Measurements from ENCODE around the gene TENM4.

Gene TENM4

GRCh38 chr11:79078999-79079398 is 361.8 kb downstream of the TENM4 start:
- TF ChIP-seq CTBP1 (IDR thresholded peaks at IDR 0.05; ENCODE audit: borderline replicate concordance) = no peak
- no peak for TF ChIP-seq FOXK2 (IDR thresholded peaks at IDR 0.05)
- no peak for TF ChIP-seq FOXA1 (IDR thresholded peaks at IDR 0.05)
- TF ChIP-seq ELF4 (IDR thresholded peaks at IDR 0.05) = no peak
- no peak for TF ChIP-seq NFRKB (IDR thresholded peaks at IDR 0.05)
- TF ChIP-seq L3MBTL2 (conservative IDR thresholded peaks at IDR 0.05) = no peak
- no peak for TF ChIP-seq ZNF384 (IDR thresholded peaks at IDR 0.05)
- no peak for TF ChIP-seq LEF1 (IDR thresholded peaks at IDR 0.05; ENCODE audit: borderline replicate concordance)
- TF ChIP-seq TARDBP (IDR thresholded peaks at IDR 0.05) = no peak
- ChIA-PET CTCF (interaction anchor here (0.6 kb wide), 1 partner anchor 434 kb away, joined by 3 read pairs; no protein-coding TSS in a partner anchor), POLR2A (no interaction called here)
- no peak for DNase-seq (ENCODE audit: extremely low spot score)

- DNase-seq (ENCODE audit: extremely low spot score) = no peak
- POLR2A ChIA-PET = no interaction called here
- CTCF ChIA-PET = interaction anchor here (0.6 kb wide), 1 partner anchor 433 kb away, joined by 3 read pairs; no protein-coding TSS in a partner anchor
- TF ChIP-seq BHLHE40 (IDR thresholded peaks at IDR 0.05; ENCODE audit: borderline replicate concordance) (no peak), FOXA1 (IDR thresholded peaks at IDR 0.05) (no peak), SP1 (IDR thresholded peaks at IDR 0.05) (no peak), LEF1 (IDR thresholded peaks at IDR 0.05; ENCODE audit: borderline replicate concordance) (no peak), HDGF (IDR thresholded peaks at IDR 0.05; ENCODE audit: borderline replicate concordance) (no peak), ZNF384 (IDR thresholded peaks at IDR 0.05) (no peak), FOXM1 (IDR thresholded peaks at IDR 0.05; ENCODE audit: borderline replicate concordance) (no peak), L3MBTL2 (conservative IDR thresholded peaks at IDR 0.05) (no peak)
Observed at GRCh38 chr11:79078456-79078855, 362.4 kb downstream of the TENM4 start.

GRCh38 chr11:79077702-79078330 is 363.0 kb downstream of the TENM4 start:
- no peak for DNase-seq (ENCODE audit: extremely low spot score)
- TF ChIP-seq PKNOX1 (IDR thresholded peaks at IDR 0.05) = no peak
- no peak for TF ChIP-seq ARNT (IDR thresholded peaks at IDR 0.05)
- no peak for TF ChIP-seq L3MBTL2 (conservative IDR thresholded peaks at IDR 0.05)
- no peak for TF ChIP-seq LEF1 (IDR thresholded peaks at IDR 0.05; ENCODE audit: borderline replicate concordance)
- TF ChIP-seq CTBP1 (IDR thresholded peaks at IDR 0.05; ENCODE audit: borderline replicate concordance) = no peak
- POLR2A ChIA-PET = no interaction called here
- CTCF ChIA-PET = no interaction called here

GRCh38 chr11:79076526-79077115 is 364.2 kb downstream of the TENM4 start:
- ChIA-PET POLR2A (no interaction called here), CTCF (no interaction called here)
- peak; percentile 36 for DNase-seq (ENCODE audit: extremely low spot score)
- TF ChIP-seq ARNT (IDR thresholded peaks at IDR 0.05) = no peak
- no peak for TF ChIP-seq FOXA1 (IDR thresholded peaks at IDR 0.05)
- no peak for TF ChIP-seq ZNF384 (IDR thresholded peaks at IDR 0.05)
- TF ChIP-seq NFRKB (IDR thresholded peaks at IDR 0.05) = no peak
- no peak for TF ChIP-seq FOXM1 (IDR thresholded peaks at IDR 0.05; ENCODE audit: borderline replicate concordance)
- no peak for TF ChIP-seq TARDBP (IDR thresholded peaks at IDR 0.05)
- TF ChIP-seq PKNOX1 (IDR thresholded peaks at IDR 0.05) = no peak
- TF ChIP-seq SUZ12 (IDR thresholded peaks at IDR 0.05) = no peak
- no peak for TF ChIP-seq FOXK2 (IDR thresholded peaks at IDR 0.05)

GRCh38 chr11:79074547-79074946 is 366.3 kb downstream of the TENM4 start:
- POLR2A ChIA-PET = no interaction called here
- no peak for DNase-seq (ENCODE audit: extremely low spot score)
- TF ChIP-seq ZNF384 (IDR thresholded peaks at IDR 0.05) = no peak
- TF ChIP-seq SP1 (IDR thresholded peaks at IDR 0.05) = no peak
- no peak for TF ChIP-seq LEF1 (IDR thresholded peaks at IDR 0.05; ENCODE audit: borderline replicate concordance)
- no peak for TF ChIP-seq FOXA1 (IDR thresholded peaks at IDR 0.05)
- TF ChIP-seq FOXM1 (IDR thresholded peaks at IDR 0.05; ENCODE audit: borderline replicate concordance) = no peak
- TF ChIP-seq FOXK2 (IDR thresholded peaks at IDR 0.05) = no peak
- no peak for TF ChIP-seq ARNT (IDR thresholded peaks at IDR 0.05)
- CTCF ChIA-PET = interaction anchor here (1.8 kb wide), 1 partner anchor 429 kb away, joined by 5 read pairs; no protein-coding TSS in a partner anchor

GRCh38 chr11:79071190-79071589 is 369.6 kb downstream of the TENM4 start:
- POLR2A ChIA-PET = no interaction called here
- no peak for DNase-seq (ENCODE audit: extremely low spot score)
- TF ChIP-seq FOXA1 (IDR thresholded peaks at IDR 0.05) (no peak), BHLHE40 (IDR thresholded peaks at IDR 0.05; ENCODE audit: borderline replicate concordance) (no peak), HDGF (IDR thresholded peaks at IDR 0.05; ENCODE audit: borderline replicate concordance) (no peak), PKNOX1 (IDR thresholded peaks at IDR 0.05) (no peak), SUZ12 (IDR thresholded peaks at IDR 0.05) (no peak), CTBP1 (IDR thresholded peaks at IDR 0.05; ENCODE audit: borderline replicate concordance) (no peak), FOXK2 (IDR thresholded peaks at IDR 0.05) (no peak), ZNF384 (IDR thresholded peaks at IDR 0.05) (no peak), LEF1 (IDR thresholded peaks at IDR 0.05; ENCODE audit: borderline replicate concordance) (no peak)
- CTCF ChIA-PET = no interaction called here

GRCh38 chr11:79070518-79070917 is 370.3 kb downstream of the TENM4 start:
- no peak for DNase-seq (ENCODE audit: extremely low spot score)
- TF ChIP-seq SUZ12 (IDR thresholded peaks at IDR 0.05) (no peak), NFRKB (IDR thresholded peaks at IDR 0.05) (no peak), FOXK2 (IDR thresholded peaks at IDR 0.05) (no peak), L3MBTL2 (conservative IDR thresholded peaks at IDR 0.05) (no peak), BHLHE40 (IDR thresholded peaks at IDR 0.05; ENCODE audit: borderline replicate concordance) (no peak), ARNT (IDR thresholded peaks at IDR 0.05) (no peak), FOXM1 (IDR thresholded peaks at IDR 0.05; ENCODE audit: borderline replicate concordance) (no peak), TARDBP (IDR thresholded peaks at IDR 0.05) (no peak), ZNF384 (IDR thresholded peaks at IDR 0.05) (no peak), SP1 (IDR thresholded peaks at IDR 0.05) (no peak), LEF1 (IDR thresholded peaks at IDR 0.05; ENCODE audit: borderline replicate concordance) (no peak), ELF4 (IDR thresholded peaks at IDR 0.05) (no peak), CTBP1 (IDR thresholded peaks at IDR 0.05; ENCODE audit: borderline replicate concordance) (no peak), HDGF (IDR thresholded peaks at IDR 0.05; ENCODE audit: borderline replicate concordance) (no peak), PKNOX1 (IDR thresholded peaks at IDR 0.05) (no peak), FOXA1 (IDR thresholded peaks at IDR 0.05) (no peak)
- ChIA-PET CTCF (interaction anchor here (0.6 kb wide), 1 partner anchor 11 kb away, joined by 5 read pairs; no protein-coding TSS in a partner anchor), POLR2A (no interaction called here)

Measured in HEK293T (cell line).